ENCODE measurements around the gene GIPC2.
"Not testable (repeated sequence)": the region's sequence is repeated elsewhere in the genome, so short reads cannot be mapped to it uniquely, and the experiment has no call there.

GIPC2 gene

DNA sequence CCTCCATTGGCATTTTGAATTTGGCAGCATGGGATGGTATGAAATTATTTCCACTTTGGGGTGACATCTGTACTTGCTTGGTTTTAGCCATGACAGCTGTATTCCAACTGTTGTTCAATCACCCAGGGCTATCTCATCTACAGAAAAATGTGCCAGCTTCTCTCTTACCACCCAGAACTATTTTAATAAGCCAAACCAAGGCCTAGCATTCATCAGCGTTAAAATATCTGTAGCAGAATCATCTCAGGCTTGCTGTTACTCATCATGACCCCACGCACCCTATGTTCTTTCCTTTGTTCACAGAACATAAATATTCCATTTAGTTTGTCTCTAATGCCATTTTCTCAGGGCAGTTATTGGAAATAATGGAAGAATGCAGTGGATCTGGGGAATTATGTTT is 49.8 kb downstream of the GIPC2 start:
- DNase-seq (ENCODE audit: low spot score), result no peak

- DNase-seq (ENCODE audit: low spot score), result no peak
Measured at GRCh38 chr1:78096017-78096416, 50.3 kb downstream of the GIPC2 start.

- DNase-seq (ENCODE audit: low spot score), result no peak
Measured at GRCh38 chr1:78096976-78097375, 51.2 kb downstream of the GIPC2 start.

DNA sequence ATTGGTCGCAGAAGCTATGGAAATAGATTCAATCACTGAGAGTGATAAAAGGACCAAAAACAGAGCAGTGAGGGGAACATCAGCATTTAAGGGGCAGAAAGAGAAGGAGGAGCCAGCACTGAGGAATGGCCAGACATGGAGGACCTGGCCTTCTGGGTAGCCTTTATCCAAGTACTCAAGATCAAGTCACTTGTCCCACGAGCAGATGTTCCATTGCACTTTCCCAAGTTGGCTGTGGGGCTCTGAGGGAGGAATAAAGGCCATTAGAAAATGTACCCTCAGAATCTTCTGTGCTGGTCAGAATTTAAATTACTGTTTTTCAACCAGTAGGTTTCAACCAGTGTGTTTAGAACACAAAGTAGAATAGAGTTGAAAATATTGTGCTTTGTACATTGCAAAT is 55.3 kb downstream of the GIPC2 start:
- DNase-seq (ENCODE audit: low spot score), result no peak

- DNase-seq (ENCODE audit: low spot score), result no peak
Measured at GRCh38 chr1:78101514-78101913, 55.7 kb downstream of the GIPC2 start.

DNA sequence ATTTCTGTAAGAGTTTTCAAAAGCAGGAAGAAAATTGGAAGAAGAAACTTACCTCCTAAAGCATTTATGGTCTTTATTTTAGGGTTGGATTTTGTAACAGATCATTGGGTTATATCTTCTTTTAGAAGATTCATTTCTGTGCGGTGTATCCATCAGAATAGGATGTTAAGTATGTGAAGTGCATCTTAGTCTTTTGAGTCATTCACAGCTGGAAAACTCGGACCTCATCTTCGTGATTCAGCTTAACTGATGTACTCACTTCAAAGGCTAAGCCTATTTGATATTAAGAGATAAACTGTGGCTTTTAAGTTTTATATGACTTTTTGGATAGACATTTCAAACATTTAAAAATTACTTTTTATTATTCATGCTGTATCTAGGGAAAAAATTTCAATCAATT is 56.3 kb downstream of the GIPC2 start:
- no peak for DNase-seq (ENCODE audit: low spot score)

DNA sequence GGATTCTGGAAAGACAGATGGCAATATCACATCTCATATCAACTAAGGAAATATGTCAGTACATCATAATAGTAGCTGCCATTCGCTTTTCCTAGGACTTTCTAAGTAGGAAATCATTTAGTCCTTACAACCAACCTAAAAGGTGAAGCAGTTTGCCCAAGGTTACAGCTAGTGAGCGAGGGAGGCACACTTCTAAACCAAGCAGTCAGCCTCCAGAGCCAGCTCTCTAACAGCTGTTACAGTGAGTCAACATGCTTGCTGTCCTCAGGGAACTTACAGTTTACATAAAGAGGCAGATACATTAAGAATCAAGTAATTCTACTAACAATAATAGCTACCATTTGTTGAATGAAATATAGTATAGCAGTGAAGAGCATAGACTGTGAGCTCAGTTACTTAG is 57.1 kb downstream of the GIPC2 start:
- DNase-seq (ENCODE audit: low spot score), result no peak

DNA sequence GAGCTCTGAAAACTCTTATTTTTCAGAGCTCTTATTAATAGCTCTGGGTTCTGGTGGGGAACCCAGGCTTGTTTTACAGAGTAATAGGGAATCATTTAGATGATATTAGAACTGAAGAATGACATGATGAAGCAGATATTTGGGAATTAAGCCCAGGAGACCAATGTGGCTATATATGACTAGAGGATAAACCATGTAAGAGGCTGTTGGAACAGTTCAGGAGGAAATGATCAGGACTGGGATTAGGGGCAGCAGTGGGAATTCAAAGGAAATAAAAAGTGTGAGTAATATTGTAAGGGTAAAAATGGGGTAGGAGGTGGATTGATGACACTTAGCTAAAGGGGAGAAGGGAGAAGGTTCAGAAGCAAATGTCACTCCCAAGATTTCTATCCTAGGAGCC is 58.6 kb downstream of the GIPC2 start:
- no peak for DNase-seq (ENCODE audit: low spot score)

- not testable (repeated sequence) for DNase-seq (ENCODE audit: low spot score)
Measured at GRCh38 chr1:78109659-78110058, 63.9 kb downstream of the GIPC2 start.

GRCh38 chr1:78113156-78113916 is 67.6 kb downstream of the GIPC2 start:
- no peak for DNase-seq (ENCODE audit: low spot score)

DNA sequence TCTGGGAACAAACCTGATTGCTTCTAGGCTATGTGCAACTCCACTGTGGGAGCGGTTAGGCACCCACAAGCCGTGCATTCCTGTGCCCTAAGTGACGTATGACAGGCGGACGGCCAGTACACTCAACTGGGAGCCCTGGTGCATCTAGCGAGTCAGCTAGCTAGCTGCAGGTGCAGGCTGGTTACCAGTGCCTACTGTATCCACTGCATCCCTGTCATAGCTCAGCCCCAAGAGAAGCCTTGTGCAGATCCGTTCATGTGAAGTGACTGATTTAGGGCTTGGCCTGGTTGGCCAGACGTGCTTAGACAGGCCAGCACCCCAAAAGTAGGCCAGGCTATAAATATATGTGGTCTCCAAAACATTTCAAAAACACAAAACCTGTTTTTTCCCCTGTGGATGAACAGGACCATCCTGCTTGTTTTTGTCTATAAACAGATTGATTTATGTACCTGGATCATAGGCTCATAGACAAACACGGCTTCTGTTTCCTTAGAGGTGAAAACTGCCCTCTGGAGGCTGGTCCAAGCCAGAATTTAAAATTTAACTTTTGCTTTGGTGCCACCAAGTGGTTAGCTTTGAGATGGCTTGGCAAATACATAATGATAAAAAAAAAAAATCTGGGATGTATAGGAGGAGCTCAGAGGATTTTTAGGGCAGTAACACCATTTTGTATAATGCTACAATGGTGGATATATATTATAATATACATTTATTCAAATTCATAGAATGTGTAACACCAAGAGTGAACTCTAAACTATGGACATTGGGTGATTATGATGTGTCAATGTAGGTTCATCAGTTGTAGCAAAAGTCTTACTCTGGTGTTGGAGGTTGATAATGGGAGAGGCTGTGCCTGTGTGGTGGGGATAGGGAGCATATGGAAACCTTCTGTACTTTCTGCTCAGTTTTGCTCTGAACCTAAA is 68.5 kb downstream of the GIPC2 start:
- peak; percentile 76 for DNase-seq (ENCODE audit: low spot score)

GRCh38 chr1:78120485-78120884 is 74.7 kb downstream of the GIPC2 start:
- not testable (repeated sequence) for DNase-seq (ENCODE audit: low spot score)

GRCh38 chr1:78121710-78122109 is 75.9 kb downstream of the GIPC2 start:
- no peak for DNase-seq (ENCODE audit: low spot score)

DNA sequence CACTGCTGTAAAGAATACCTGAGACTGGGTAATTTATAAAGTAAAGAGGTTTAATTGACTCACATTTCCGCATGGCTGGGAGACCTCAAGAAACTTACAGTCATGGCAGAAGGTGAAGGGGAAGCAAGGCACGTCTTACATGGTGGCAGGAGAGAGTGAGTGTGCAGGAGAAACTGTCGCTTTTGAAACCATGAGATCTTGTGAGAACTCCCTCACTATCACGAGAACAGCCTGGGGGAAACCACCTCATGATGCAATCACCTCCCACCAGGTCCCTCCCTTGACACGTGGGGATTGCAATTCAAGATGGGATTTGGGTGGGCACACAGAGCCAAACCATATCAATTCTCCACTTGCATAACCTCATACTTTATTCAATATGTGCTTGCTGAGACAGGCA is 76.6 kb downstream of the GIPC2 start:
- no peak for DNase-seq (ENCODE audit: low spot score)

GRCh38 chr1:78126506-78126905 is 80.7 kb downstream of the GIPC2 start:
- no peak for DNase-seq (ENCODE audit: low spot score)

GRCh38 chr1:78132174-78132947 is 86.6 kb downstream of the GIPC2 start:
- DNase-seq (ENCODE audit: low spot score), result no peak

DNA sequence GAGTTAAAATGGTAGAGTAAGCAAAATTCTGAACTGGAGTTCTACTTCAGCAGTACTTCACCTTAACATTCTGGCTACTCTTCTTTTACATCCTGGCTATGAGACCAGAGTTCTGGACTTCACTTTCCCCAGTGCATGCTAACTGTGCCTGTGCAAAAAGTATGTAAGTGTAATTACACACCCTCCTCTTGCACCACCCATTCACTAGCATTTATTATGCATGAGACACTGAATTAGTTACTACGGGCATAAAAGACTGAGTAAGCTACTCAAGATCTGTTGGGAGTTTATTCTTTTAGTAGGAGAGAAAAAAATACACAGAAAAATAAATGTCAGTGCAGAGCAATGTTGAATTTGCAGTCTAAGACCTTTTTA is 87.2 kb downstream of the GIPC2 start:
- DNase-seq (ENCODE audit: low spot score), result no peak

DNA sequence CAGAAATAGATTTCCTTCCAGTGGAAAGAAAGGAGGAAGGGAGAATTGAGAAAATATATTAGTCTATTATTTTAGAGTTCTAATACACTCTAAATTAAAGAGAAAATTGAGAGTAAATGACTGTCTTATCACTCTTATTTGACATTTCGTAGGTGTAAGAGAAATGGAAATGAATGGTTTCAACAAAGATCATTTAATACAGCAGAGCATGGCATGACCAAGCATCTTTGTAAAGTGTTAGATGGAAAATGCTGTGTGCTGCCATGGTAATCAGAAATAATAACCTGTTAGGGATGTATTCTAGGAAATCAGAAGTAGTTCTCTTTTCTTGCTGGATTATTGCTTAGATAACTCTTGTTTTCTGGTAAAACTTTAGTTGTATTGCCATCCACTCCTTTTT is 90.9 kb downstream of the GIPC2 start:
- no peak for DNase-seq (ENCODE audit: low spot score)

- DNase-seq (ENCODE audit: low spot score), result no peak
Measured at GRCh38 chr1:78141531-78142231, 95.9 kb downstream of the GIPC2 start.

DNA sequence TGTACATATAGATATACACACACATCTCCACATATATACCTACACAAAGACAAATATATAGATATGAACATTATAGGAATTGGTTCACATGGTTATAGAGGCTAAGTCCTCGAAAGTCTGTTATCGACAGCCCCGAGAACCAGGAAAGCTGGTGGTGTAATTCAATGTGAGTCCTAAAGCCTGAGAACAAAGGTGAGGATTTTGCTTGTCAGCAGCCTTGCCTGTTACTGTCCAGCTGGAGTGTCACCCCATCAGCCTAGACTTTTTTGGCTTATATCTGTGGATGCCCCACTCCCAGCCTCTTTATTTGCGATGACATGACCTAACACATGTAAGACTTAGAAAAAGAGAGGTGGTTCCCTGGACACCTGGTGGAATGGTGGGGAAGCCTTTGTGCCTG is 97.0 kb downstream of the GIPC2 start:
- DNase-seq (ENCODE audit: low spot score), result no peak

- no peak for DNase-seq (ENCODE audit: low spot score)
Measured at GRCh38 chr1:78143152-78143551, 97.4 kb downstream of the GIPC2 start.

- DNase-seq (ENCODE audit: low spot score), result no peak
Measured at GRCh38 chr1:78143673-78144072, 97.9 kb downstream of the GIPC2 start.

Measured in cerebellar cortex (tissue), 1 donor.